B cell (primary cell): Measurements from ENCODE around the gene RAP1A. TPM values are rescaled to one million over a fixed set of nuclear protein-coding genes. Genes with fewer than 3 reads are reported as not detected.

Experiments
- ATAC-seq: fragments of 200-7000 bp; cut with Tn5 transposase; one replicate; pipeline ENCODE4 v1.10.0; 2021; ENCODE audit warnings: low read depth, mild to moderate bottlenecking, moderate number of reproducible peaks, moderate library complexity
- CTCF ChIA-PET: fragments of 350-600 bp; sonication (Branson Sonifier 250); formaldehyde crosslinking; loops from one replicate; lab custom pipeline; 2021; ENCODE audit warnings: antibody characterized with exemption, inconsistent platforms; lab: Charles Lee
- POLR2A ChIA-PET: fragments of 350-600 bp; sonication (Branson Sonifier 250); formaldehyde crosslinking; loops from one replicate; lab custom pipeline; 2021; ENCODE audit warnings: antibody characterized with exemption; lab: Charles Lee
- DNase-seq: peaks from one replicate; pipeline ENCODE4 v3.0.0; 2013
- H2AFZ ChIP-seq: 2 replicates; pipeline ENCODE4 v1.6.1; 2012; ENCODE audit warnings: mild to moderate bottlenecking, low read depth, low read length; ENCODE audit not compliant: insufficient read depth, poor library complexity, severe bottlenecking
- H3K27ac ChIP-seq, 2 donors: 1 replicate in 1 of 2; 2 replicates in 1 of 2; pipeline ENCODE4 v1.5.1; 2012 to 2013; ENCODE audit warnings: low read length in 2 of 2, mild to moderate bottlenecking in 2 of 2, moderate library complexity in 1 of 2
- H3K27me3 ChIP-seq, 4 experiments: fragments of 200-600 bp in 1 of 4; sonication (generic) in 1 of 4; replicated peaks in 1 of 4; 1 replicate in 2 of 4; 2 replicates in 2 of 4; pipeline versions ENCODE4 v1.6.1 to v1.7.0; 2013 to 2016; ENCODE audit warnings: low read length in 3 of 4, mild to moderate bottlenecking in 2 of 4, mixed read lengths in 1 of 4, moderate library complexity in 1 of 4; ENCODE audit not compliant: insufficient read depth in 4 of 4, control insufficient read depth in 3 of 4; ENCODE audit errors: control extremely low read depth in 1 of 4
- H3K36me3 ChIP-seq, 2 experiments: replicated peaks in 1 of 2; 1 replicate in 1 of 2; 2 replicates in 1 of 2; pipeline versions ENCODE4 v1.6.1 to v1.7.1; 2013; ENCODE audit warnings: low read length in 1 of 2; ENCODE audit not compliant: insufficient read depth in 2 of 2, control insufficient read depth in 1 of 2; ENCODE audit errors: control extremely low read depth in 1 of 2, extremely low read depth in 1 of 2
- H3K4me1 ChIP-seq, 2 donors: fragments of 200-600 bp in 1 of 2; sonication (generic) in 1 of 2; 1 replicate in 1 of 2; 2 replicates in 1 of 2; pipeline versions ENCODE4 v1.5.1 to v1.6.1; 2013 to 2017; ENCODE audit warnings: low read length in 2 of 2; ENCODE audit not compliant: control insufficient read depth in 2 of 2, insufficient read depth in 2 of 2
- H3K4me2 ChIP-seq: replicated peaks from 2 replicates; pipeline ENCODE3; 2012; ENCODE audit warnings: mild to moderate bottlenecking, low read depth, low read length; ENCODE audit not compliant: poor library complexity, severe bottlenecking
- H3K4me3 ChIP-seq, 5 experiments: fragments of 200-600 bp in 1 of 5; sonication (generic) in 1 of 5; 1 replicate in 3 of 5; 2 replicates in 2 of 5; pipeline versions ENCODE4 v1.5.1 to v1.7.0; 2011 to 2016; ENCODE audit warnings: low read length in 4 of 5, mild to moderate bottlenecking in 4 of 5, low read depth in 2 of 5, control low read depth in 1 of 5, moderate library complexity in 1 of 5; ENCODE audit not compliant: insufficient read depth in 1 of 5; ENCODE audit errors: control extremely low read depth in 1 of 5, extremely low read depth in 1 of 5
- H3K79me2 ChIP-seq: fragments of 200-600 bp; sonication (generic); one replicate; pipeline ENCODE4 v1.6.0; 2016; ENCODE audit warnings: low read length; ENCODE audit not compliant: control insufficient read depth, insufficient read depth
- H3K9ac ChIP-seq: fragments of 200-600 bp; sonication (generic); 2 replicates; pipeline ENCODE4 v1.6.1; 2017; ENCODE audit warnings: mild to moderate bottlenecking, low read length, moderate library complexity
- H3K9me3 ChIP-seq, 3 donors: one replicate each; pipeline versions ENCODE4 v1.6.1 to v1.7.1; 2013; ENCODE audit warnings: low read length in 2 of 3; ENCODE audit not compliant: control insufficient read depth in 2 of 3, insufficient read depth in 1 of 3; ENCODE audit errors: control extremely low read depth in 1 of 3
- H4K20me1 ChIP-seq: 2 replicates; pipeline ENCODE4 v1.6.0; 2012; ENCODE audit warnings: mild to moderate bottlenecking, low read length; ENCODE audit not compliant: insufficient read depth, control insufficient read depth, poor library complexity, severe bottlenecking
- H3K27ac Mint-ChIP-seq: one replicate; pipeline ENCODE4 v1.8.0; 2021; ENCODE audit warnings: mixed read lengths
- H3K27me3 Mint-ChIP-seq: one replicate; pipeline ENCODE4 v1.8.0; 2021; ENCODE audit warnings: mixed read lengths
- H3K4me1 Mint-ChIP-seq: one replicate; pipeline ENCODE4 v1.8.0; 2021; ENCODE audit warnings: mixed read lengths
- H3K4me3 Mint-ChIP-seq: one replicate; pipeline ENCODE4 v1.8.0; 2021; ENCODE audit warnings: mixed read lengths
- H3K9me3 Mint-ChIP-seq: one replicate; pipeline ENCODE4 v1.8.0; 2022; ENCODE audit warnings: mixed read lengths; ENCODE audit not compliant: insufficient read depth
- CTCF ChIP-seq: fragments of 200-600 bp; IDR thresholded peaks from one replicate; pipeline ENCODE4 v1.8.0; 2022; ENCODE audit warnings: antibody characterized with exemption, mild to moderate bottlenecking
- EZH2 ChIP-seq: IDR thresholded peaks from 2 replicates; pipeline ENCODE4 v1.6.1; 2012; ENCODE audit warnings: borderline replicate concordance, low read depth, mild to moderate bottlenecking, moderate library complexity, low read length; ENCODE audit not compliant: insufficient read depth, poor library complexity, severe bottlenecking
- WGBS: methylation state at CpG from one replicate; pipeline ENCODE4 v1.1.5; 2013; ENCODE audit warnings: missing lambda C conversion rate; ENCODE audit not compliant: insufficient coverage; 5-methylcytosine and 5-hydroxymethylcytosine counted together
- intact Hi-C: fragments of 100-400 bp; cut with micrococcal nuclease; formaldehyde crosslinking; loops from one replicate; pipeline ENCODE4 v1.10.0; 2022
- polyA plus RNA-seq: library from polyadenylated mRNA; depleted of rRNA; stranded (reverse); fragments of >200 nt; gene quantifications from 2 replicates; pipeline ENCODE4 v1.2.3, GENCODE V29; 2012
- total RNA-seq, 2 donors: library from RNA; stranded (reverse); fragments of 120-200 nt in 1 of 2; gene quantifications; 1 replicate in 1 of 2; 2 replicates in 1 of 2; pipeline versions ENCODE4 v1.2.3 to v1.2.4, GENCODE V29; 2013 to 2022

Gene RAP1A
- total and polyA plus RNA-seq, 2 donors (not counting 1 experiment from before 2014, with no cell fraction given) = 32.6 to 75.3 TPM

GRCh38 chr1:111644506-111644905 is 24.9 kb downstream of the RAP1A start:
- Histone ChIP-seq H3K4me2 (no peak overlapping the region), H2AFZ (no peak overlapping the region), H3K9me3 (peaks cover 5 to 8% (median 8%) of the 10 kb centered on the region in 3 donors), H3K4me3 (no peak overlapping the region), H3K27ac (peak overlapping the region in 1 of 2 donors; percentile 56), H3K79me2 (peaks cover 99% of the 10 kb centered on the region), H3K9ac (no peak overlapping the region), H3K4me1 (peaks cover 15 to 25% of the 10 kb centered on the region in 2 donors), H3K36me3 (peaks cover 8 to 24% of the 10 kb centered on the region in 2 experiments), H4K20me1 (peaks cover 64% of the 10 kb centered on the region), H3K27me3 (no peaks in the 10 kb centered on the region)
- Mint-ChIP-seq H3K9me3 (peaks cover 2% of the 10 kb centered on the region), H3K27me3 (no peaks in the 10 kb centered on the region), H3K4me1 (peaks cover 61% of the 10 kb centered on the region), H3K27ac (peak overlapping the region; percentile 27), H3K4me3 (no peak overlapping the region)
- ATAC-seq = no peak
- CTCF ChIA-PET = interaction anchor here (0.6 to 3.1 kb wide), 6 partner anchors 15 to 169 kb away, joined by 3 to 14 read pairs (median 4); no protein-coding TSS in a partner anchor
- DNase-seq = no peak
- intact Hi-C loops = no loop called here
- no peak for TF ChIP-seq EZH2
- TF ChIP-seq CTCF = no peak
- POLR2A ChIA-PET = interaction anchor here (1.0 kb wide), 1 partner anchor 11 kb away, joined by 5 read pairs; no protein-coding TSS in a partner anchor
- no CpG with 5 or more reads among the region's 1 CpG for WGBS

GRCh38 chr1:111647736-111648135 is 28.1 kb downstream of the RAP1A start:
- no peaks in the 10 kb centered on the region for H3K27me3 Mint-ChIP-seq
- H3K27ac Mint-ChIP-seq = peak overlapping the region; percentile 46
- H3K4me3 ChIP-seq = no peak overlapping the region
- H3K9ac ChIP-seq = no peak overlapping the region
- TF ChIP-seq EZH2 = no peak
- no peak for TF ChIP-seq CTCF
- peaks cover 15 to 22% of the 10 kb centered on the region in 2 donors for H3K4me1 ChIP-seq
- peaks cover 2% of the 10 kb centered on the region for H3K9me3 Mint-ChIP-seq
- peaks cover 63% of the 10 kb centered on the region for H3K4me1 Mint-ChIP-seq
- no peak overlapping the region for H3K4me3 Mint-ChIP-seq
- DNase-seq = no peak
- peaks cover 97% of the 10 kb centered on the region for H3K79me2 ChIP-seq
- H3K27me3 ChIP-seq = no peaks in the 10 kb centered on the region
- peaks cover 52% of the 10 kb centered on the region for H4K20me1 ChIP-seq
- POLR2A ChIA-PET = no interaction called here
- ATAC-seq = no peak
- H3K27ac ChIP-seq = peak overlapping the region in 1 of 2 donors; percentile 16
- CTCF ChIA-PET = interaction anchor here (0.8 to 2.4 kb wide), 5 partner anchors 138 to 444 kb away, joined by 3 to 10 read pairs (median 4); no protein-coding TSS in a partner anchor
- intact Hi-C loops = no loop called here
- H3K4me2 ChIP-seq = no peak overlapping the region
- peaks cover 7 to 24% of the 10 kb centered on the region in 2 experiments for H3K36me3 ChIP-seq
- WGBS = no CpG with 5 or more reads among the region's 1 CpG
- H2AFZ ChIP-seq = no peak overlapping the region
- H3K9me3 ChIP-seq = peaks cover 3 to 8% (median 5%) of the 10 kb centered on the region in 3 donors
